Cardiac fibroblast (primary cell): ENCODE results near the gene ISCU.

Experiments
- DNase-seq, 2 donors: peaks; one replicate each; pipeline versions ENCODE4 v3.0.0 to v3.0.0-alpha.2; 2010; ENCODE audit warnings: low read depth in 2 of 2
- H3K4me3 ChIP-seq, 2 donors: replicated peaks in 1 of 2; 1 replicate in 1 of 2; 2 replicates in 1 of 2; pipeline ENCODE4 v1.5.1; 2011; ENCODE audit warnings: low read depth in 2 of 2, low read length in 2 of 2, mild to moderate bottlenecking in 2 of 2, moderate library complexity in 1 of 2
- CTCF ChIP-seq: IDR thresholded peaks from one replicate; pipeline ENCODE4 v1.5.1; 2011; ENCODE audit warnings: low read depth, mild to moderate bottlenecking, low read length, inconsistent platforms

ISCU gene

GRCh38 chr12:108526482-108527165 lies 35.8 kb upstream of the ISCU start:
- peak in 1 of 2 donors; percentile 26 for DNase-seq
- H3K4me3 ChIP-seq, result no peak overlapping the region
- no peak for TF ChIP-seq CTCF

- no peak for DNase-seq
- H3K4me3 ChIP-seq, result no peak overlapping the region
- TF ChIP-seq CTCF, result no peak
These were observed 35.3 kb upstream of the ISCU start for GRCh38 chr12:108527166-108527496.

- DNase-seq, result no peak
- H3K4me3 ChIP-seq, result no peak overlapping the region
- TF ChIP-seq CTCF, result no peak
These were observed 32.2 kb upstream of the ISCU start for GRCh38 chr12:108530161-108530560.

- TF ChIP-seq CTCF, result no peak
- DNase-seq, result no peak
These were observed 30.2 kb upstream of the ISCU start for GRCh38 chr12:108531929-108532848.

GRCh38 chr12:108538146-108538545 lies 24.2 kb upstream of the ISCU start:
- H3K4me3 ChIP-seq, result no peak overlapping the region
- TF ChIP-seq CTCF, result no peak
- DNase-seq, result no peak

More at GRCh38 chr12:108531929-108532848, 30.2 kb upstream of the ISCU start:
- H3K4me3 ChIP-seq, result no peak overlapping the region

GRCh38 chr12:108538616-108539195 lies 23.7 kb upstream of the ISCU start:
- DNase-seq, result no peak
- TF ChIP-seq CTCF, result no peak
- no peak overlapping the region for H3K4me3 ChIP-seq
